CD4-positive, alpha-beta T cell treated with Interleukin-6 for 4 hours (primary cell): ENCODE results near the gene SPON1.
"Not testable (repeated sequence)": the region's sequence is repeated elsewhere in the genome, so short reads cannot be mapped to it uniquely, and the experiment has no call there.

Source experiments
- DNase-seq: peaks from one replicate; pipeline ENCODE4 v3.0.0-alpha.2; 2020; ENCODE audit warnings: mixed read lengths

SPON1 gene

DNA sequence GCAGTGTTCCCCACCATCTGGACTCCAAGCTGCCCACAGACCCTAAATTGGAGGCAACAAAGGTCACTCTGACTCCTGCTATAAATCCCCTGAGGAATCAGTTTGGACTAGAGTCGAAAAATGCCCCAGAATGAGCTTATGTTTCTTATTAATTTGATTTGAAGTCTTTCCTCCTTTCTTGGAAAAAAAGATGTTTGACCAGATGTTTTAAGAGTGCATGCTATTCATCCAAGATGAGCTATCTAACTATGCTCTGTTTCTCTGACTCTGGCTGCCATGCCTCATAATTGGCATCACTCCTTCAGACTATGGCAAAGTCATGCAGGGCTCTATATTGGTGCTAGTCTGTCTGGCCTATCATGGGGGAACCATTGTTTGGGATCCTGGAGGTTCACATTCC is 174.0 kb downstream of the SPON1 start:
- no peak for DNase-seq

DNA sequence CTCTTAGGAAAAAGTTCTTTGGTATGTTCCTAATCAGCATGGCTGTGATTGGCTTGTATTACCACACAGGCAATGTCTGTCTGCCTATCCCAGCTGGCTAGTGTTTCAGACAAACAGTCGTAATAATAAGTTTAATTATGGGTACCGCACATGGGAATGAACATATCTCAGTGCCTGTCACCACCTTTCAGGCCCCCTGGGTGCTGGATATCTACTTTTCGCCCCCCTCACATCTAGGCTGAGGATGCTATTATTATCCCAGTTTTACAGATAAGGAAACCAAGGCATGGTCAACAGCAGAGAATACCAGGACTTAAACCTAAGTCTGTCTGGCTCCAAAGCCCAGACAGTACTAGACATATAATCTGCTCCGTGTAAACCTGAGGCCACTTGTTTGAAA is 174.8 kb downstream of the SPON1 start:
- no peak for DNase-seq

DNA sequence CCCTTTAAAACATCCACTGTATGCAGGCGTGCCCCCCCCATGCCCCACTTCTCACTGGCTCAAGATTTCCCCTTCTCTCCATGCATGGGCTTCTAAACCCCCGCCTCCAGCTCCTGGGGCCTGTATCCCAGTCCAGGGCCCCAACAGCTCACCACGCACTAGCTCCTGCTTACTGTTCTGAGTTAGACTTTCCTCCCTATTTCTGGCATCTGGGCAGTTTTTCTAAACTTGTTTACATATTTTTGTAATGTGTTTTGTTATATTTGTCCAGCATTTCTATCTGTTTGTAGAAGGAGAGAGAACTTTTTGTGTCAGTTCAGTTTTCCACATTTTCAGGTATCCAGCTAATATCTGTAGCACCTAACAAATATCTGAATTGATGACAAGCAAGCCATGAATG is 178.5 kb downstream of the SPON1 start:
- DNase-seq = no peak

- no peak for DNase-seq
These were observed 179.2 kb downstream of the SPON1 start for GRCh38 chr11:14141676-14142075.

- no peak for DNase-seq
These were observed 182.4 kb downstream of the SPON1 start for GRCh38 chr11:14144934-14145333.

- DNase-seq = no peak
These were observed 186.2 kb downstream of the SPON1 start for GRCh38 chr11:14148653-14149273.

GRCh38 chr11:14149683-14150082 is 187.2 kb downstream of the SPON1 start:
- no peak for DNase-seq

DNA sequence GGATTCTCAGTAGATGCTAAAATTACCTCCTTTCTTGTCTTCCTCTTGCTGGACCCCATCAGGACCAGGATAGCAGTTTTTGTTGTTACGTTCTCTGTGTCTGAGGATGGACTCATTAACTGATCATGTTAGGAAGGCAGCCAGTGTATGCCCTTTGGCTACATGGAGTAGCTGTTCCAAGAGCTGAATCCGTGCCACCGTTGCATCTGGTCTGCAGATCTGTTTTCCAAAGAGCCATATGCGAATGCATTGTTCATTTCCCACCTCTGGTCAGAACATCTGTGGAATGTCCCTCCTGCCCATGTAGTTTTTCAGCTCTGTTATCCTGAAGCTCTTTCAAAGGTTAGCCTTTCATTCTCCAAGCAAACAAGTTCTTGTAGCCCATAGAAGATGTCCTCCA is 188.4 kb downstream of the SPON1 start:
- no peak for DNase-seq

DNA sequence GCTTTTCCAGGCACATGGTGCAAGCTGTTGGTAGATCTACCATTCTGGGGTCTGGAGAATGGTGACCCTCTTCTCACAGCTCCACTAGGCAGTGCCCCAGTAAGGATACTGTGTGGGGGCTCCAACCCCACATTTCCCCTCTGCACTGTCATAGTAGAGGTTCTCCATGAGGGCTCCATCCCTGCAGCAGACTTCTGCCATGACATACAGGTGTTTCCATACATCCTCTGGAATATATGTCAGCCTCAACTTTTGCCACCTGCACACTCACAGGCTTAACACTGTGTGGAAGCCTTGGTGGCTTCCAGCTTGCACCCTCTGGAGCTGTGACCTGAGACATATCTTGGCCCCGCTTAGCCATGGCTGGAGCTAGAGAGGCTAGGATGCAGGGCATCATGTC is 191.6 kb downstream of the SPON1 start:
- DNase-seq = not testable (repeated sequence)

DNA sequence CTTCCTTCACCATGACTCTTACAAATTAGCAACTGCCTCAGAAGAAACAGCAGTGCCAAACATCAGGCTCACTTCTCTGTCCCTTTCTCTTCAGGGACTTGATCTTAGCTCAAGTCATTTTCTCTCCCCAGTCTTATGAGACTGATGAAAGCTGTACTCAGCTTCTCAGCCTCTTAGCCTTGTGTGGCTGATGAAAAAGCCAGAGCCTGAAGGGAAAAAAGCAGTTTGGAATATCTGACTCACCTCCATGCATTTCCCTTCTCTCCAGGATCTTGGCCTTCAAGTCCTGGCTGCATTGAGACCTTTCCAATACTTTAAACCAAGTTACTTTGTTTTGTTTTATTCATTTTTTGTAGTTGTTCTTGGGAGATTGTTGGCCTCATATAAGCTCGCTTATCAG is 195.9 kb downstream of the SPON1 start:
- DNase-seq = no peak

GRCh38 chr11:14163576-14163975 is 201.1 kb downstream of the SPON1 start:
- DNase-seq = no peak

- DNase-seq = not testable (repeated sequence)
These were observed 211.2 kb downstream of the SPON1 start for GRCh38 chr11:14173679-14174078.

GRCh38 chr11:14179116-14179820 is 216.7 kb downstream of the SPON1 start:
- no peak for DNase-seq

DNA sequence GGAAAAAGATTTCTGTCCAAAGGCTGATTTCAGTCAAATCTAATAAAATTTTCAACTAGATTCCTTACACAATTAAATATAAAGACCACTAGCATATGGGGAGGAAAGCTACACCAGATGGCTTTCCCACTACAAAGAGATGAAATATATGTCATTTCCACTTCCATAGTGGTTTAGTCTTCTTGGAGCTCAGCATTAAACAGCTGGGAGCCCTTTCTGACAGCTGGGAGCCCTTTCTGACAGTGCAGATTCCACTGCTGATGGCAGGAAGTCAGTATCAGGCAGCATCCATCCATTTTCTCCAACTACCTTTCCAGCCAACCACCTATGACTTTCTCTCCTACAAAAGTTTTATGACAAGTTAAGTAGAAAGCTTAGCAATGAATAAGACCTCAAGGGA is 218.6 kb downstream of the SPON1 start:
- no peak for DNase-seq

DNA sequence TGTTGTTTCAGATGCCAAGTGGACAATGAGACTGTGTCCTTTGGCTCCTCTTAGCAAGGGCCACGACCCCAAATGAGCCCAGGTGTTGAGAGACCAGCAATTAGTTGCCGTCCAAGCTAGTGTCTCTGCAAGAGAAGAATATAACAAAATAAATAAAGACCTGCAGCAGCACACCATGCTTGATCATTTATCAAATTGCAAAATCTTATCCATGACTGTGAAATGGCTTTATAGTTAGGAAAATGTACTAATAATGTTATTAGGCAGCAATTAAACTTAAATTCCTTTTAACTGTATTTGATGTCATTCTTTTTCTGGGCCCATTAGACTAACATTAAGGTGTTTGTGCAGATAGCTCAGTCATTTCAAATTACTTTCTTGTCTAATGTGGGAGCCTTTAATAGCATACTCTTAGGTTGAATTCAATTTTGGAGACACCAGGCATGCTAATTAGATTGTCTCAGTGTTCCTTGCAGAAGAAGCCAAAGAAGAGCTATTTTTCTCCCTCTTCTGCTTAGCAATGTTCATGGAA is 220.4 kb downstream of the SPON1 start:
- no peak for DNase-seq

GRCh38 chr11:14184028-14184940 is 221.8 kb downstream of the SPON1 start:
- DNase-seq = no peak

- DNase-seq = no peak
These were observed 222.9 kb downstream of the SPON1 start for GRCh38 chr11:14185461-14185860.

GRCh38 chr11:14186046-14186775 is 223.7 kb downstream of the SPON1 start:
- DNase-seq = no peak

GRCh38 chr11:14189874-14190273 is 227.4 kb downstream of the SPON1 start:
- no peak for DNase-seq

- no peak for DNase-seq
These were observed 228.7 kb downstream of the SPON1 start for GRCh38 chr11:14190992-14191778.

DNA sequence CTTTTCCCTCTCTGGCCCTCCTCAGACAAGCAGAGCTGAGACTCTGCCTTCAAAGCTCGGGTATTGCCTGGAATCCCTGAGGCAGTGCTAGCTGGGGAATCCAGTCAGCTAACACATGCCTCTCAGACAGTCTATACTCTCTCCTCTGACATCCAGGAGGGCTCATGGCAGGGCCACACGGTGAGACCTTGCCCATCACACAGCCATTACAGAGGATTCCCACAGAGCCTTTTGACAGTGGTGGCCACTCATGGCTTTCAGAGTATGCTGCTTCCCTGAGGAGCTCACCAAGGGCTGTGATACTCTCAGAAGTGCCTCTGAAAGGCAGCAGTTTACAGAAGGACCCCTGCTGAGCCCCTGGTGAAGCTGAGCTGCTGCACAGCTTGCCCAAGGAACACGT is 231.1 kb downstream of the SPON1 start:
- no peak for DNase-seq
